ENCODE results near the gene MYL3.

MYL3 gene

GRCh38 chr3:46877406-46878125 is 14.3 kb upstream of the MYL3 start, which contains the start of gene PTH1R:
Gene PTH1R, plus strand, starts transcription at chr3:46877721. Its CDS starts 5,839 bp downstream, at chr3:46883560.
- no peak for TF ChIP-seq CTCF (IDR thresholded peaks at IDR 0.05; ENCODE audit: low read depth, low read length, missing control alignments)
- DNase-seq (ENCODE audit: extremely low read depth, low read depth): no peak
- H3K4me3 ChIP-seq (replicated peaks; ENCODE audit: low read depth, low read length): no peak within 1 kb of the TSS

GRCh38 chr3:46876313-46877300 is 13.4 kb upstream of the MYL3 start:
- H3K4me3 ChIP-seq (replicated peaks; ENCODE audit: low read depth, low read length): no peak overlapping the region
- TF ChIP-seq CTCF (IDR thresholded peaks at IDR 0.05; ENCODE audit: low read depth, low read length, missing control alignments): no peak
- DNase-seq (ENCODE audit: extremely low read depth, low read depth): no peak

GRCh38 chr3:46875560-46875959 is 12.3 kb upstream of the MYL3 start:
- no peak overlapping the region for H3K4me3 ChIP-seq (replicated peaks; ENCODE audit: low read depth, low read length)
- no peak for DNase-seq (ENCODE audit: extremely low read depth, low read depth)
- TF ChIP-seq CTCF (IDR thresholded peaks at IDR 0.05; ENCODE audit: low read depth, low read length, missing control alignments): no peak

DNA sequence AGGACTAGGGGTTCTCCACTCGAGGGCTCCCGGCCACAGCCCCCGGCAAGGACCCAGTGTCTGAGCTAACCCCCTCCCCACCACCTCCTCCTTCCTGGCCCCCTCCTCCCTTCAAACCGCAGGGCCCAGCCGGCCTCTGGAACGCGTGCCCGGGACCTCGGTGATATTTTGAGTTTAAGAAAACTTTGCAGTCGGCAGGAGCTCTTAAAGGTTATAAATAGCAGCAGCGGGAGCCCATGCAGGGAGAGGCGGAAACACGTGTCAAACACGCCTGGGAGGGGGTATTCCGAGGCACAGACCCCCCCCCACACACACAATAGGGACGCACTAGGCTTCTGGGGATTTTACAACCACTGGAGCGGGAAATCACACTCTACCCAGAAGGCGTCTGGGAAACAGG is 11.2 kb upstream of the MYL3 start:
- DNase-seq (ENCODE audit: extremely low read depth, low read depth): no peak
- no peak for TF ChIP-seq CTCF (IDR thresholded peaks at IDR 0.05; ENCODE audit: low read depth, low read length, missing control alignments)

GRCh38 chr3:46873521-46873920 is 10.3 kb upstream of the MYL3 start:
- no peak for TF ChIP-seq CTCF (IDR thresholded peaks at IDR 0.05; ENCODE audit: low read depth, low read length, missing control alignments)
- no peak for DNase-seq (ENCODE audit: extremely low read depth, low read depth)
- H3K4me3 ChIP-seq (replicated peaks; ENCODE audit: low read depth, low read length): no peak overlapping the region

More for the DNA sequence above, 11.2 kb upstream of the MYL3 start:
- H3K4me3 ChIP-seq (replicated peaks; ENCODE audit: low read depth, low read length): no peak overlapping the region

DNA sequence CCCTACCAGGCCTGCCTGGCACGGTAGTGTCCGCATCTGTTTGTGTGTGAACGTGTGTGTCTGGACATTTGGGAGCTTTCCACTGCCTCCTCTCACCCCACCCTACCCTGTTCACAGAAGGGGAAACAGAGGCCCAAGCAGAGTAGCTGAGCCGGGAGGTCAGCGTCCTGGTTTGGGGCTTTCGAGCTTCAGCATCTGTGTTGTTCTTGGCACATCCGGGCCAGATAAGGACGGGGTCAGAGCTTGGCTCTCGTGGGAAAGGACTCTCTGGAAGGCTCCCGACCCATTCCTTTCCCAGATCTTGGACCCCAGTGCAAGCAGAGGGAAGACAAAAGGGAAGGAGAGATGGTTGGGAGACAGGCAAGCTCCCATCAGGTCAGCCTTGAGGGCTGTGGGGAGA is 8.0 kb upstream of the MYL3 start:
- no peak overlapping the region for H3K4me3 ChIP-seq (replicated peaks; ENCODE audit: low read depth, low read length)
- DNase-seq (ENCODE audit: extremely low read depth, low read depth): no peak
- no peak for TF ChIP-seq CTCF (IDR thresholded peaks at IDR 0.05; ENCODE audit: low read depth, low read length, missing control alignments)

Measured in HFF-Myc (cell line).